ENCODE data around the gene MTMR2. TPM values are rescaled to one million over a fixed set of nuclear protein-coding genes. Genes with fewer than 3 reads are reported as not detected.
A peak's percentile ranks its signal among the peaks of the same experiment; 100 is the strongest.

The MTMR2 gene
- total and polyA plus RNA-seq, 2 of the 13 experiments (the other 11 are each of a cell fraction or from before 2014, with no cell fraction given): 12.7 to 22.3 TPM

DNA sequence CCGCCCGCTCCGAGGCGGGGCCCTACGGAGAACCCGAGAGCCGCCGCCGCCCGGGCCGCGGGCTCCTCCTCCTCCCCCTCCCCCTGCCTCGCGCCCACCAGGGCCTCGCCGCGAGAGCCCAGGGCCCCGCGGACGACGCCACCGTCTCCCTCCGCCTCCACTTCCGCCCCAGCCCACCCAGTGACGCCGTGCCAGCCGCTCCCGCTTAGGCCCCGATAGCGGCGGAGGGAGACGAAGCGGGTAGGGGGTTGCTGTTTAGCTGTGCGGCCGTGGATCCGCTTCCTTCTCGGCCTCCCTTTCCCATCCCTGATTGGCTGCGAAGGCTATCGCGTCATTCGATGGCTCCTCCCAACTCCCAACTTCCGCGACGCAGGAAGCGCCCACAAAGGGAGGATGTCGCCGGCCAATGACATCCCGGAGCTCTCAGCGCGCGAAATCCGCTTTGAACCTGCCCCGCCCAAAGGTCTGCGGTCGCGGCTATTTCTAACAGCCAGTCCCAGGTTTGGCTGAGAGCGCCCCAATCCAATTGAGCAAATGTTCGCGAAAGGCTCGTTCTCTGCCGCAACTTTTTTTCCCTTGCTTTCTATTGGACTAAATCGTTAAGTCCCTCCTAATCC lies 134.3 kb downstream of the MTMR2 start, which contains the start of gene FAM76B (continued):
- TF ChIP-seq, protein P1, sequence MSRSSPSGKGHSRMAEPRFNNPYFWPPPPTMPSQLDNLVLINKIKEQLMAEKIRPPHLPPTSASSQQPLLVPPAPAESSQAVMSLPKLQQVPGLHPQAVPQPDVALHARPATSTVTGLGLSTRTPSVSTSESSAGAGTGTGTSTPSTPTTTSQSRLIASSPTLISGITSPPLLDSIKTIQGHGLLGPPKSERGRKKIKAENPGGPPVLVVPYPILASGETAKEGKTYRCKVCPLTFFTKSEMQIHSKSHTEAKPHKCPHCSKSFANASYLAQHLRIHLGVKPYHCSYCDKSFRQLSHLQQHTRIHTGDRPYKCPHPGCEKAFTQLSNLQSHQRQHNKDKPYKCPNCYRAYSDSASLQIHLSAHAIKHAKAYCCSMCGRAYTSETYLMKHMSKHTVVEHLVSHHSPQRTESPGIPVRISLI (CRISPR knock-in tag; IDR thresholded peaks at IDR 0.05; ENCODE audit: borderline replicate concordance): 0 out of 2 replicates have a peak, but pooled peaks have one; percentile 22
- TF ChIP-seq, protein P2, sequence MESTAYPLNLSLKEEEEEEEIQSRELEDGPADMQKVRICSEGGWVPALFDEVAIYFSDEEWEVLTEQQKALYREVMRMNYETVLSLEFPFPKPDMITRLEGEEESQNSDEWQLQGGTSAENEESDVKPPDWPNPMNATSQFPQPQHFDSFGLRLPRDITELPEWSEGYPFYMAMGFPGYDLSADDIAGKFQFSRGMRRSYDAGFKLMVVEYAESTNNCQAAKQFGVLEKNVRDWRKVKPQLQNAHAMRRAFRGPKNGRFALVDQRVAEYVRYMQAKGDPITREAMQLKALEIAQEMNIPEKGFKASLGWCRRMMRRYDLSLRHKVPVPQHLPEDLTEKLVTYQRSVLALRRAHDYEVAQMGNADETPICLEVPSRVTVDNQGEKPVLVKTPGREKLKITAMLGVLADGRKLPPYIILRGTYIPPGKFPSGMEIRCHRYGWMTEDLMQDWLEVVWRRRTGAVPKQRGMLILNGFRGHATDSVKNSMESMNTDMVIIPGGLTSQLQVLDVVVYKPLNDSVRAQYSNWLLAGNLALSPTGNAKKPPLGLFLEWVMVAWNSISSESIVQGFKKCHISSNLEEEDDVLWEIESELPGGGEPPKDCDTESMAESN (CRISPR knock-in tag; conservative IDR thresholded peaks at IDR 0.05): no peak; the same call in 1 of the 2 replicates
- TF ChIP-seq TRIM24 (CRISPR knock-in tag; IDR thresholded peaks at IDR 0.05) (no peak), ZFY (CRISPR knock-in tag; IDR thresholded peaks at IDR 0.05) (peak; percentile 84), ARHGAP35 (CRISPR knock-in tag; IDR thresholded peaks at IDR 0.05; ENCODE audit: borderline replicate concordance) (peak; percentile 93), IKZF4 (CRISPR knock-in tag; IDR thresholded peaks at IDR 0.05; ENCODE audit: borderline replicate concordance, low read depth, not compliant biosample characterization) (peak; percentile 69), MAFK (conservative IDR thresholded peaks at IDR 0.05 in 1 of 2, IDR thresholded peaks at IDR 0.05 in 1 of 2; ENCODE audit: low read length in 2 of 2) (no peak), ERF (CRISPR knock-in tag; IDR thresholded peaks at IDR 0.05) (peak; percentile 89), NR2C2 (CRISPR knock-in tag; IDR thresholded peaks at IDR 0.05; ENCODE audit: borderline replicate concordance) (peak; percentile 83), ZSCAN21 (CRISPR knock-in tag; IDR thresholded peaks at IDR 0.05; ENCODE audit: borderline replicate concordance) (peak; percentile 22), ZBTB1 (CRISPR knock-in tag; IDR thresholded peaks at IDR 0.05; ENCODE audit: borderline replicate concordance) (0 out of 2 replicates have a peak, but pooled peaks have one; percentile 26), SIX4 (CRISPR knock-in tag; IDR thresholded peaks at IDR 0.05) (peak; percentile 71), ZNF335 (CRISPR knock-in tag; IDR thresholded peaks at IDR 0.05) (no peak), ZFP62 (CRISPR knock-in tag; IDR thresholded peaks at IDR 0.05) (no peak), SETDB1 (CRISPR knock-in tag; IDR thresholded peaks at IDR 0.05; ENCODE audit: borderline replicate concordance) (no peak), MED1 (CRISPR knock-in tag; IDR thresholded peaks at IDR 0.05) (peak; percentile 55; the same call in 1 of the 2 replicates), HOXD1 (CRISPR knock-in tag; IDR thresholded peaks at IDR 0.05) (no peak), HNF4A (CRISPR knock-in tag; IDR thresholded peaks at IDR 0.05) (peak; percentile 13; the same call in 1 of the 2 replicates), PHF20 (CRISPR knock-in tag; IDR thresholded peaks at IDR 0.05) (peak; percentile 93), PCBP1 (IDR thresholded peaks at IDR 0.05; ENCODE audit: borderline replicate concordance, low read depth, low read length) (0 out of 2 replicates have a peak, but pooled peaks have one; percentile 62), ZNF17 (CRISPR knock-in tag; IDR thresholded peaks at IDR 0.05) (no peak), ZSCAN12 (CRISPR knock-in tag; IDR thresholded peaks at IDR 0.05) (no peak), MATR3 (CRISPR knock-in tag; IDR thresholded peaks at IDR 0.05) (no peak), ZNF598 (CRISPR knock-in tag; IDR thresholded peaks at IDR 0.05; ENCODE audit: borderline replicate concordance) (peak; percentile 81), ZNF432 (CRISPR knock-in tag; IDR thresholded peaks at IDR 0.05; ENCODE audit: borderline replicate concordance) (no peak), SRSF4 (IDR thresholded peaks at IDR 0.05; ENCODE audit: low read depth, low read length, poor library complexity, severe bottlenecking) (no peak), KLF16 (CRISPR knock-in tag; IDR thresholded peaks at IDR 0.05) (peak in 1 of 2 experiments; percentile 96; a peak in 1 of 4 replicates), NR3C1 (CRISPR knock-in tag; IDR thresholded peaks at IDR 0.05) (no peak)
- TF ChIP-seq, protein P3, sequence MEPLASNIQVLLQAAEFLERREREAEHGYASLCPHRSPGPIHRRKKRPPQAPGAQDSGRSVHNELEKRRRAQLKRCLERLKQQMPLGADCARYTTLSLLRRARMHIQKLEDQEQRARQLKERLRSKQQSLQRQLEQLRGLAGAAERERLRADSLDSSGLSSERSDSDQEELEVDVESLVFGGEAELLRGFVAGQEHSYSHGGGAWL (CRISPR knock-in tag; IDR thresholded peaks at IDR 0.05): peak; percentile 82; the same call in 1 of the 2 replicates

Data from HepG2 (cell line).